ENCODE data around the gene KIF17. TPM values are rescaled to one million over a fixed set of nuclear protein-coding genes. Genes with fewer than 3 reads are reported as not detected.

The KIF17 gene
- total and polyA plus RNA-seq, 5 donors, result 2.0 to 6.4 (median 4.6) TPM

GRCh38 chr1:20733360-20733975, 15.7 kb upstream of the KIF17 start:
- H3K9me3 ChIP-seq (ENCODE audit: control insufficient read depth, low read length), result no peaks in the 10 kb centered on the region
- intact Hi-C loops (cut with DNase I), result no loop called here
- DNase-seq (no peak), ATAC-seq (peak in 1 of 2 donors; percentile 18)
- peak overlapping the region; percentile 15 for H3K27ac ChIP-seq (ENCODE audit: low read length)
- WGBS, result 16% methylated on average over 7 of the region's 7 CpGs
- H3K27me3 ChIP-seq (ENCODE audit: control insufficient read depth, insufficient read depth), result no peaks in the 10 kb centered on the region
- no peaks in the 10 kb centered on the region for H3K4me1 ChIP-seq (ENCODE audit: control insufficient read depth, insufficient read depth, low read length)
- peak overlapping the region; percentile 77 for H3K4me3 ChIP-seq (ENCODE audit: low read length)

- intact Hi-C loops (cut with DNase I), result no loop called here
- WGBS, result 1% methylated on average over 38 of the region's 38 CpGs
- Histone ChIP-seq H3K4me1 (ENCODE audit: control insufficient read depth, insufficient read depth, low read length) (no peaks in the 10 kb centered on the region), H3K9me3 (ENCODE audit: control insufficient read depth, low read length) (no peaks in the 10 kb centered on the region), H3K4me3 (ENCODE audit: low read length) (peak within 1 kb of the TSS; percentile 77), H3K27ac (ENCODE audit: low read length) (peak within 1 kb of the TSS; percentile 15), H3K27me3 (ENCODE audit: control insufficient read depth, insufficient read depth) (no peaks in the 10 kb centered on the region)
- ATAC-seq (peak; percentile 63 to 72), DNase-seq (peak; percentile 65 to 84 (median 76))
Observed at GRCh38 chr1:20732588-20733359, 15.0 kb upstream of the KIF17 start, which contains the start of gene SH2D5. TSS of gene SH2D5 (minus strand) at chr1:20732703. CDS start at chr1:20728044, 4,659 bp downstream.

GRCh38 chr1:20732071-20732587, 14.3 kb upstream of the KIF17 start:
- intact Hi-C loops (cut with DNase I), result no loop called here
- Histone ChIP-seq H3K9me3 (ENCODE audit: control insufficient read depth, low read length) (no peaks in the 10 kb centered on the region), H3K4me1 (ENCODE audit: control insufficient read depth, insufficient read depth, low read length) (no peaks in the 10 kb centered on the region), H3K27ac (ENCODE audit: low read length) (no peak overlapping the region), H3K27me3 (ENCODE audit: control insufficient read depth, insufficient read depth) (no peaks in the 10 kb centered on the region), H3K4me3 (ENCODE audit: low read length) (peak overlapping the region; percentile 77)
- under 1% methylated on average over 55 of the region's 55 CpGs for WGBS
- peak; percentile 66 to 84 (median 83) for DNase-seq
- ATAC-seq, result peak; percentile 79 to 81

- no peaks in the 10 kb centered on the region for H3K4me1 ChIP-seq (ENCODE audit: control insufficient read depth, insufficient read depth, low read length)
- 13% methylated on average over 62 of the region's 62 CpGs for WGBS
- no peaks in the 10 kb centered on the region for H3K9me3 ChIP-seq (ENCODE audit: control insufficient read depth, low read length)
- no peaks in the 10 kb centered on the region for H3K27me3 ChIP-seq (ENCODE audit: control insufficient read depth, insufficient read depth)
- peak overlapping the region; percentile 77 for H3K4me3 ChIP-seq (ENCODE audit: low read length)
- ATAC-seq (no peak), DNase-seq (peak in 2 of 3 donors; percentile 35 to 62)
- intact Hi-C loops (cut with DNase I), result no loop called here
- H3K27ac ChIP-seq (ENCODE audit: low read length), result no peak overlapping the region
Observed at GRCh38 chr1:20731057-20731991, 13.5 kb upstream of the KIF17 start.

- H3K27ac ChIP-seq (ENCODE audit: low read length), result no peak overlapping the region
- H3K9me3 ChIP-seq (ENCODE audit: control insufficient read depth, low read length), result no peaks in the 10 kb centered on the region
- DNase-seq, result peak in 1 of 3 donors; percentile 40
- H3K4me3 ChIP-seq (ENCODE audit: low read length), result no peak overlapping the region
- H3K27me3 ChIP-seq (ENCODE audit: control insufficient read depth, insufficient read depth), result no peaks in the 10 kb centered on the region
- no peak for ATAC-seq
- WGBS, result 34% methylated on average over 4 of the region's 4 CpGs
- H3K4me1 ChIP-seq (ENCODE audit: control insufficient read depth, insufficient read depth, low read length), result no peaks in the 10 kb centered on the region
- intact Hi-C loops (cut with DNase I), result no loop called here
Observed at GRCh38 chr1:20730690-20731056, 12.9 kb upstream of the KIF17 start.

GRCh38 chr1:20729990-20730689, 12.3 kb upstream of the KIF17 start:
- no peaks in the 10 kb centered on the region for H3K4me1 ChIP-seq (ENCODE audit: control insufficient read depth, insufficient read depth, low read length)
- 17% methylated on average over 19 of the region's 19 CpGs for WGBS
- intact Hi-C loops (cut with DNase I), result no loop called here
- H3K4me3 ChIP-seq (ENCODE audit: low read length), result no peak overlapping the region
- no peaks in the 10 kb centered on the region for H3K9me3 ChIP-seq (ENCODE audit: control insufficient read depth, low read length)
- no peaks in the 10 kb centered on the region for H3K27me3 ChIP-seq (ENCODE audit: control insufficient read depth, insufficient read depth)
- ATAC-seq (no peak), DNase-seq (no peak)
- H3K27ac ChIP-seq (ENCODE audit: low read length), result no peak overlapping the region

- no peak overlapping the region for H3K27ac ChIP-seq (ENCODE audit: low read length)
- no peaks in the 10 kb centered on the region for H3K4me1 ChIP-seq (ENCODE audit: control insufficient read depth, insufficient read depth, low read length)
- intact Hi-C loops (cut with DNase I), result no loop called here
- 47% methylated on average over 14 of the region's 14 CpGs for WGBS
- DNase-seq (peak in 1 of 3 donors; percentile 41), ATAC-seq (no peak)
- H3K4me3 ChIP-seq (ENCODE audit: low read length), result no peak overlapping the region
- no peaks in the 10 kb centered on the region for H3K9me3 ChIP-seq (ENCODE audit: control insufficient read depth, low read length)
- no peaks in the 10 kb centered on the region for H3K27me3 ChIP-seq (ENCODE audit: control insufficient read depth, insufficient read depth)
Observed at GRCh38 chr1:20729155-20729931, 11.5 kb upstream of the KIF17 start.

GRCh38 chr1:20728371-20729154, 10.8 kb upstream of the KIF17 start:
- intact Hi-C loops (cut with DNase I), result no loop called here
- no peak overlapping the region for H3K4me3 ChIP-seq (ENCODE audit: low read length)
- DNase-seq, result peak in 1 of 3 donors; percentile 13
- no peak for ATAC-seq
- H3K27ac ChIP-seq (ENCODE audit: low read length), result no peak overlapping the region
- no peaks in the 10 kb centered on the region for H3K9me3 ChIP-seq (ENCODE audit: control insufficient read depth, low read length)
- no peaks in the 10 kb centered on the region for H3K4me1 ChIP-seq (ENCODE audit: control insufficient read depth, insufficient read depth, low read length)
- WGBS, result 57% methylated on average over 9 of the region's 9 CpGs
- H3K27me3 ChIP-seq (ENCODE audit: control insufficient read depth, insufficient read depth), result no peaks in the 10 kb centered on the region

- 44% methylated on average over 13 of the region's 13 CpGs for WGBS
- H3K27ac ChIP-seq (ENCODE audit: low read length), result no peak overlapping the region
- DNase-seq, result peak in 2 of 3 donors; percentile 51 to 53
- no peaks in the 10 kb centered on the region for H3K4me1 ChIP-seq (ENCODE audit: control insufficient read depth, insufficient read depth, low read length)
- no peak overlapping the region for H3K4me3 ChIP-seq (ENCODE audit: low read length)
- H3K9me3 ChIP-seq (ENCODE audit: control insufficient read depth, low read length), result no peaks in the 10 kb centered on the region
- intact Hi-C loops (cut with DNase I), result no loop called here
- no peak for ATAC-seq
- H3K27me3 ChIP-seq (ENCODE audit: control insufficient read depth, insufficient read depth), result no peaks in the 10 kb centered on the region
Observed at GRCh38 chr1:20727746-20728316, 10.0 kb upstream of the KIF17 start.
